GM10266 (cell line): ENCODE measurements around the gene STRN4.

ENCODE experiments used
- DNase-seq: peaks from one replicate; pipeline ENCODE4 v3.0.0; 2012; ENCODE audit errors: extremely low spot score
- CTCF ChIP-seq: IDR thresholded peaks from 2 replicates; pipeline ENCODE4 v1.5.1; 2012; ENCODE audit warnings: mild to moderate bottlenecking, low read depth; ENCODE audit not compliant: control insufficient read depth, insufficient read depth; ENCODE audit errors: missing control alignments

STRN4 gene

GRCh38 chr19:46745521-46746280 lies 549 bp downstream of the STRN4 start, which contains the start of gene FKRP:
FKRP (plus strand) TSS chr19:46746057; CDS start chr19:46755451, 9,394 bp downstream.
- no peak for TF ChIP-seq CTCF
- peak; percentile 73 for DNase-seq

- TF ChIP-seq CTCF = no peak
- DNase-seq = no peak
Measured at GRCh38 chr19:46745030-46745429, 1.2 kb downstream of the STRN4 start.

GRCh38 chr19:46744005-46744691 lies 2.1 kb downstream of the STRN4 start:
- no peak for TF ChIP-seq CTCF

GRCh38 chr19:46742926-46743480 lies 3.2 kb downstream of the STRN4 start:
- no peak for DNase-seq
- TF ChIP-seq CTCF = no peak

More at GRCh38 chr19:46744005-46744691, 2.1 kb downstream of the STRN4 start:
- no peak for DNase-seq

- TF ChIP-seq CTCF = no peak
- no peak for DNase-seq
Measured at GRCh38 chr19:46741447-46741846, 4.8 kb downstream of the STRN4 start.

GRCh38 chr19:46739290-46739771 lies 6.9 kb downstream of the STRN4 start:
- TF ChIP-seq CTCF = no peak
- no peak for DNase-seq
